Trophoblast cell (in vitro differentiated cells and primary cell): Measurements from ENCODE around the gene WDR26.
"Not testable (repeated sequence)": the region's sequence is repeated elsewhere in the genome, so short reads cannot be mapped to it uniquely, and the experiment has no call there.

Experiments used
- DNase-seq, 2 donors: peaks; one replicate each; pipeline ENCODE4 v3.0.0-alpha.2; 2016
- H2AFZ ChIP-seq: 2 replicates; pipeline ENCODE4 v1.6.1; 2013; ENCODE audit warnings: low read length, moderate library complexity, mild to moderate bottlenecking; ENCODE audit not compliant: insufficient read depth, poor library complexity
- H2AK5ac ChIP-seq: 2 replicates; pipeline ENCODE4 v1.6.1; 2013; ENCODE audit warnings: mild to moderate bottlenecking, low read length
- H2BK120ac ChIP-seq: 2 replicates; pipeline ENCODE4 v1.6.1; 2013; ENCODE audit warnings: low read length, mild to moderate bottlenecking, moderate library complexity; ENCODE audit not compliant: insufficient read depth, poor library complexity
- H2BK12ac ChIP-seq: 2 replicates; pipeline ENCODE4 v1.6.1; 2013; ENCODE audit warnings: mild to moderate bottlenecking, low read length, moderate library complexity
- H2BK5ac ChIP-seq: 2 replicates; pipeline ENCODE4 v1.6.1; 2013; ENCODE audit warnings: low read length, low read depth, moderate library complexity, mild to moderate bottlenecking; ENCODE audit not compliant: poor library complexity
- H3K14ac ChIP-seq: 2 replicates; pipeline ENCODE4 v1.6.1; 2013; ENCODE audit warnings: mild to moderate bottlenecking, low read length
- H3K18ac ChIP-seq: 2 replicates; pipeline ENCODE4 v1.6.1; 2013; ENCODE audit warnings: mild to moderate bottlenecking, low read length
- H3K23ac ChIP-seq: 2 replicates; pipeline ENCODE4 v1.6.1; 2013; ENCODE audit warnings: low read length
- H3K27ac ChIP-seq: 2 replicates; pipeline ENCODE4 v1.5.1; 2013; ENCODE audit warnings: low read depth, mild to moderate bottlenecking, inconsistent platforms, low read length, moderate library complexity
- H3K27me3 ChIP-seq: 2 replicates; pipeline ENCODE4 v1.6.1; 2013; ENCODE audit warnings: inconsistent platforms, mild to moderate bottlenecking, low read length, moderate library complexity; ENCODE audit not compliant: insufficient read depth
- H3K36me3 ChIP-seq, 2 experiments: 1 replicate in 1 of 2; 2 replicates in 1 of 2; pipeline ENCODE4 v1.6.1; 2013; ENCODE audit warnings: low read length in 2 of 2, mild to moderate bottlenecking in 2 of 2, moderate library complexity in 1 of 2; ENCODE audit not compliant: insufficient read depth in 2 of 2, control insufficient read depth in 1 of 2
- H3K4ac ChIP-seq: 2 replicates; pipeline ENCODE4 v1.6.1; 2013; ENCODE audit warnings: low read depth, mild to moderate bottlenecking, low read length, moderate library complexity
- H3K4me1 ChIP-seq, 2 experiments: 1 replicate in 1 of 2; 2 replicates in 1 of 2; pipeline ENCODE4 v1.6.1; 2013; ENCODE audit warnings: low read length in 2 of 2, mild to moderate bottlenecking in 2 of 2, moderate library complexity in 1 of 2; ENCODE audit not compliant: insufficient read depth in 2 of 2, control insufficient read depth in 1 of 2
- H3K4me2 ChIP-seq: 2 replicates; pipeline ENCODE4 v1.6.1; 2013; ENCODE audit warnings: inconsistent platforms, mild to moderate bottlenecking, low read length, moderate library complexity
- H3K4me3 ChIP-seq: 2 replicates; pipeline ENCODE4 v1.5.1; 2013; ENCODE audit warnings: mild to moderate bottlenecking, low read depth, low read length, inconsistent platforms
- H3K79me1 ChIP-seq: one replicate; pipeline ENCODE4 v1.6.1; 2013; ENCODE audit warnings: low read length
- H3K79me2 ChIP-seq: 2 replicates; pipeline ENCODE4 v1.6.1; 2013; ENCODE audit warnings: low read length, mild to moderate bottlenecking; ENCODE audit not compliant: control insufficient read depth, insufficient read depth, poor library complexity
- H3K9ac ChIP-seq: 2 replicates; pipeline ENCODE4 v1.6.1; 2013; ENCODE audit warnings: mild to moderate bottlenecking, low read length
- H3K9me3 ChIP-seq: 2 replicates; pipeline ENCODE4 v1.6.1; 2013; ENCODE audit warnings: low read depth, mild to moderate bottlenecking, control low read depth, inconsistent platforms, low read length; ENCODE audit not compliant: insufficient read depth
- H4K12ac ChIP-seq: 2 replicates; pipeline ENCODE4 v1.6.1; 2013; ENCODE audit warnings: low read depth, mild to moderate bottlenecking, low read length, moderate library complexity
- H4K8ac ChIP-seq: 2 replicates; pipeline ENCODE4 v1.6.1; 2013; ENCODE audit warnings: low read depth, mild to moderate bottlenecking, low read length, moderate library complexity
- H4K91ac ChIP-seq: one replicate; pipeline ENCODE4 v1.6.1; 2013; ENCODE audit warnings: low read depth, mild to moderate bottlenecking, low read length, moderate library complexity
- WGBS: extraction: QIAGEN DNeasy Blood & Tissue Kit; methylation state at CpG from one replicate; pipeline ENCODE4 v1.1.7; 2013; ENCODE audit warnings: missing lambda C conversion rate; ENCODE audit not compliant: insufficient read length, insufficient coverage; ENCODE audit errors: extremely low coverage; 5-methylcytosine and 5-hydroxymethylcytosine counted together

Gene WDR26

DNA sequence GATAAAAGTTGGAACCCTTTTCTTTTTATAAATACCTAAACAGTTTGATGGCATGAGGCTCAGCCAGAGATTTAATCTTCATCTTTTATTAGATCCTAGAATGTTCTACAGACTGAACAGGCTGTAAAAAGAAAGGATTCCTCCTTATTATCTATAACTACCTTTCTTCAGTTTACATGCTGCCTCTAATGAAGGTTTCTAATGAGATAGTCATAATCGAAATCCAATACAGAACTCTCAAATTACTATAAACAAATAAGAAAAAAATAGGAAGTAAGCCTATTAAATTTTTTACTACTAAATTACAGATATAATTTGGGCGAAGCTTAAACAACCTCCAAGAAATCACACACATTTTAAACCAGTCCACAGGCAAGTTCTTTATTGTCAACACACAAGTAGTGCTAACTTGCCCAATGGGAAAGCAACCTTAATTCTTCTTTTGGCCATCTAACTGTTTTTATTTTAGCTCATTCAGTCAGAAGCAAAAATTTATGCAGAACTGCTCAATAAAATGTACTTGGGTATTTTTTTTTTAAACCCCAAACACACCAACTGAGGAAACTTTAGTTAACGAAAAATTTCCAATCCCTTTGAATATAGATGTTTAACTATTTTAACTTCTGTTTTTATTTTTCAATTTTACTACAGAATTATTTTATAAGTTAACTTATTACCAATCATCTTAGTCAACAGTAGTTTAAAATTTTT is 4.8 kb downstream of the WDR26 start:
- Histone ChIP-seq H3K14ac (no peak overlapping the region), H3K18ac (no peak overlapping the region), H3K4me2 (no peak overlapping the region), H3K9me3 (no peaks in the 10 kb centered on the region), H2AK5ac (no peak overlapping the region), H3K4me1 (no peaks in the 10 kb centered on the region), H4K8ac (no peak overlapping the region), H3K27ac (no peak overlapping the region), H3K4me3 (no peak overlapping the region), H4K91ac (no peak overlapping the region), H2AFZ (no peak overlapping the region), H3K79me1 (peaks cover 4% of the 10 kb centered on the region), H3K9ac (no peak overlapping the region), H2BK120ac (no peak overlapping the region), H2BK5ac (no peak overlapping the region), H3K36me3 (peaks cover 8 to 11% of the 10 kb centered on the region in 2 experiments), H2BK12ac (no peak overlapping the region), H3K4ac (no peak overlapping the region), H3K79me2 (peaks cover 11% of the 10 kb centered on the region), H3K23ac (no peak overlapping the region), H3K27me3 (no peaks in the 10 kb centered on the region), H4K12ac (no peak overlapping the region)
- no peak for DNase-seq
- no CpG with 5 or more reads among the region's 3 CpGs for WGBS

DNA sequence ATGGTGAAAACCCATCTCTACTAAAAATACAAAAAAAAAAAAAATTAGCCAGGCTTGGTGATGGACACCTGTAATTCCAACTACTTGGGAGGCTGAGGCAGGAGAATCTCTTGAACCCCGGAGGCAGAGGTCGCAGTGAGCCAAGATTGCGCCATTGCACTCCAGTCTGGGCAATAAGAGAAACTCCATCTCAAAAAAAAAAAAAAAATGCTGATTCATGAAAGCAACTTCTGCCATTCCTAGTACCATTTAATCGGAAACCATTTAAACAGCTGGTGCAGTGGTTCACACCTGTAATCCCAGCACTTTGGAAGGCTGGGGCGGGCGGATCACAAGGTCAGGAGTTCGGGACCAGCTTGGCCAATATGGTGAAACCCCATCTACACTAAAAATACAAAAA is 5.9 kb downstream of the WDR26 start:
- H2BK5ac ChIP-seq, H3K23ac ChIP-seq, H2BK120ac ChIP-seq, H2BK12ac ChIP-seq, H3K4me2 ChIP-seq, H3K18ac ChIP-seq, H3K9ac ChIP-seq, H3K27me3 ChIP-seq, H2AFZ ChIP-seq, H3K79me2 ChIP-seq, DNase-seq, H4K8ac ChIP-seq, H3K4me3 ChIP-seq, H3K27ac ChIP-seq, H2AK5ac ChIP-seq, H3K9me3 ChIP-seq, H3K4me1 ChIP-seq, H3K79me1 ChIP-seq, H3K14ac ChIP-seq, H4K91ac ChIP-seq, H4K12ac ChIP-seq: not testable (repeated sequence)
- WGBS, result no CpG with 5 or more reads among the region's 7 CpGs
- Histone ChIP-seq H3K4ac (peak overlapping the region; percentile 46), H3K36me3 (peaks cover 13% of the 10 kb centered on the region in 2 experiments)

DNA sequence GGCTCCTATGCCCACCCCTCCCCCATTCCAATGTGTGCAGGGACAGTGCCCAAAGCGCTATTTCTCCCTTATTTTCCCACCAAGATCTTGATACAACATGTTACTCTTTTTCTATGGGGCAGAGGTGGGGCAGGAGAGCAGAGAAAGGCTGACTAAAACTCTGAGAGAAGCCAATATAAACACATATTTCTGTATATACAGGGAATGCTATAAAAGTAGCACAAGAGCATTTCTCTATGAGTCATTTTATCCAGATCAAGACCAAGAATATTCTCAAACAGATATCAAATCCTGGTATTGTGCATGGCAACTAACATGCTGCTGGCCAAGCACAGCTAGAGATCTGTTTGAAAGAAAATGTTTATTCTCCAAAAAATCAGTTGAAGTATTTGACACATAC is 7.3 kb downstream of the WDR26 start:
- Histone ChIP-seq H2BK5ac (no peak overlapping the region), H3K23ac (no peak overlapping the region), H2AK5ac (no peak overlapping the region), H4K8ac (no peak overlapping the region), H3K79me1 (no peaks in the 10 kb centered on the region), H3K4me2 (no peak overlapping the region), H2BK120ac (no peak overlapping the region), H2AFZ (no peak overlapping the region), H3K27ac (no peak overlapping the region), H3K79me2 (no peaks in the 10 kb centered on the region), H4K12ac (no peak overlapping the region), H3K14ac (no peak overlapping the region), H4K91ac (no peak overlapping the region), H3K4me3 (no peak overlapping the region), H3K36me3 (peaks cover 20 to 22% of the 10 kb centered on the region in 2 experiments), H3K4ac (no peak overlapping the region), H3K27me3 (no peaks in the 10 kb centered on the region), H3K4me1 (no peaks in the 10 kb centered on the region), H3K18ac (no peak overlapping the region), H3K9me3 (no peaks in the 10 kb centered on the region), H3K9ac (no peak overlapping the region), H2BK12ac (no peak overlapping the region)
- WGBS, result no CpG with 5 or more reads among the region's 1 CpG
- no peak for DNase-seq

DNA sequence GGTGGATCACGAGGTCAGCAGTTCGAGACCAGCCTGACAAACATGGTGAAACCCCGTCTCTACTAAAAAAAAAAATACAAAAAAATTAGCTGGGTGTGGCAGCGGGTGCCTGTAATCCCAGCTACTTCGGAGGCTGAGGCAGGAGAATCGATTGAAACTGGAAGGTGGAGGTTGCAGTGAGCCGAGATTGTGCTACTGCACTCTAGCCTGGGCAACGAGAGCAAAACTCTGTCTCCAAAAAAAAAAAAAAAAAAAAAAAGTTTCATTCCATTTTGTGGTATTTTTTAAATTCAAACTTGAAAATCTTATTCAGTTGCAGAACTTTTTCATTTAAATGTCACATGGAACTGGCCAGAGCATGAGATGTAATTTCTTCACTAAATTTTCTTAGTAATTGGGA is 7.7 kb downstream of the WDR26 start:
- H4K12ac ChIP-seq, H3K4me1 ChIP-seq, H3K27ac ChIP-seq, H4K91ac ChIP-seq, H3K4ac ChIP-seq, H3K14ac ChIP-seq, H3K18ac ChIP-seq, H2BK5ac ChIP-seq, H3K9ac ChIP-seq, H3K23ac ChIP-seq, H3K79me1 ChIP-seq, H2AK5ac ChIP-seq, H3K4me3 ChIP-seq, H2AFZ ChIP-seq, H3K4me2 ChIP-seq, H2BK12ac ChIP-seq, H3K27me3 ChIP-seq, H4K8ac ChIP-seq, H3K79me2 ChIP-seq, H3K9me3 ChIP-seq, H2BK120ac ChIP-seq, DNase-seq: not testable (repeated sequence)
- no CpG with 5 or more reads among the region's 8 CpGs for WGBS
- H3K36me3 ChIP-seq, result peaks cover 23 to 26% of the 10 kb centered on the region in 2 experiments
